Mesenchymal stem cell (in vitro differentiated cells and primary cell): ENCODE results near the gene NAB2. TPM values are rescaled to one million over a fixed set of nuclear protein-coding genes. Genes with fewer than 3 reads are reported as not detected.
A peak's percentile ranks its signal among the peaks of the same experiment; 100 is the strongest.

Experiments
- DNase-seq: peaks from one replicate; pipeline ENCODE4 v3.0.0-alpha.2; 2013
- H2AFZ ChIP-seq: one replicate; pipeline ENCODE4 v1.6.1; 2013; ENCODE audit warnings: low read depth, mild to moderate bottlenecking, control low read depth, inconsistent platforms, low read length, moderate library complexity
- H2AK5ac ChIP-seq: 2 replicates; pipeline ENCODE4 v1.6.1; 2013; ENCODE audit warnings: low read length, moderate library complexity, mild to moderate bottlenecking, inconsistent platforms; ENCODE audit not compliant: severe bottlenecking
- H2BK120ac ChIP-seq: one replicate; pipeline ENCODE4 v1.6.1; 2013; ENCODE audit warnings: low read depth, mild to moderate bottlenecking, inconsistent platforms, low read length, moderate library complexity
- H2BK12ac ChIP-seq, 2 experiments: one replicate each; pipeline ENCODE4 v1.6.1; 2013; ENCODE audit warnings: inconsistent platforms in 2 of 2, low read length in 2 of 2, mild to moderate bottlenecking in 2 of 2, moderate library complexity in 2 of 2, control low read depth in 1 of 2
- H2BK15ac ChIP-seq: one replicate; pipeline ENCODE4 v1.6.1; 2013; ENCODE audit warnings: mild to moderate bottlenecking, low read depth, inconsistent platforms; ENCODE audit not compliant: poor library complexity, severe bottlenecking
- H2BK5ac ChIP-seq: 2 replicates; pipeline ENCODE4 v1.6.1; 2013; ENCODE audit warnings: low read depth, mild to moderate bottlenecking, low read length, control low read depth, inconsistent platforms; ENCODE audit not compliant: poor library complexity, severe bottlenecking
- H3K14ac ChIP-seq, 2 experiments: one replicate each; pipeline ENCODE4 v1.6.1; 2013; ENCODE audit warnings: inconsistent platforms in 2 of 2, low read length in 2 of 2, control low read depth in 1 of 2, mild to moderate bottlenecking in 1 of 2, moderate library complexity in 1 of 2
- H3K18ac ChIP-seq, 2 experiments: one replicate each; pipeline ENCODE4 v1.6.1; 2013; ENCODE audit warnings: inconsistent platforms in 2 of 2, low read length in 2 of 2, control low read depth in 1 of 2, low read depth in 1 of 2, mild to moderate bottlenecking in 1 of 2
- H3K23ac ChIP-seq, 2 experiments: one replicate each; pipeline ENCODE4 v1.6.1; 2013; ENCODE audit warnings: inconsistent platforms in 2 of 2, low read length in 2 of 2, mild to moderate bottlenecking in 2 of 2, moderate library complexity in 2 of 2, control low read depth in 1 of 2
- H3K27ac ChIP-seq: 2 replicates; pipeline ENCODE4 v1.5.1; 2013; ENCODE audit warnings: mild to moderate bottlenecking, moderate library complexity, low read length, control low read depth, inconsistent platforms; ENCODE audit not compliant: poor library complexity, severe bottlenecking
- H3K27me3 ChIP-seq, 2 experiments: 2 replicates each; pipeline versions ENCODE4 v1.6.1 to v1.7.0; 2013; ENCODE audit warnings: low read length in 2 of 2, mild to moderate bottlenecking in 2 of 2, moderate library complexity in 2 of 2, control low read depth in 1 of 2, inconsistent platforms in 1 of 2; ENCODE audit not compliant: control insufficient read depth in 1 of 2, insufficient read depth in 1 of 2
- H3K36me3 ChIP-seq, 2 experiments: 2 replicates each; pipeline versions ENCODE4 v1.6.1 to v1.7.0; 2013; ENCODE audit warnings: low read length in 2 of 2, control low read depth in 1 of 2, inconsistent platforms in 1 of 2, low read depth in 1 of 2, mild to moderate bottlenecking in 1 of 2; ENCODE audit not compliant: insufficient read depth in 2 of 2, control insufficient read depth in 1 of 2
- H3K4ac ChIP-seq, 2 experiments: one replicate each; pipeline ENCODE4 v1.6.1; 2013; ENCODE audit warnings: inconsistent platforms in 2 of 2, low read length in 2 of 2, mild to moderate bottlenecking in 2 of 2, moderate library complexity in 2 of 2, control low read depth in 1 of 2, low read depth in 1 of 2
- H3K4me1 ChIP-seq: 2 replicates; pipeline ENCODE4 v1.6.1; 2013; ENCODE audit warnings: low read depth, low read length, control low read depth; ENCODE audit not compliant: control insufficient read depth, insufficient read depth
- H3K4me2 ChIP-seq: 2 replicates; pipeline ENCODE4 v1.6.1; 2013; ENCODE audit warnings: low read length, mild to moderate bottlenecking, inconsistent platforms; ENCODE audit not compliant: poor library complexity, severe bottlenecking
- H3K4me3 ChIP-seq, 2 experiments: 2 replicates each; pipeline versions ENCODE4 v1.5.1 to v1.7.0; 2013; ENCODE audit warnings: low read length in 2 of 2, mild to moderate bottlenecking in 2 of 2, control low read depth in 1 of 2, low read depth in 1 of 2; ENCODE audit not compliant: insufficient read depth in 1 of 2
- H3K79me1 ChIP-seq: replicated peaks from 2 replicates; pipeline ENCODE4 v1.6.1; 2013; ENCODE audit warnings: mild to moderate bottlenecking, control low read depth, low read length, inconsistent platforms; ENCODE audit not compliant: poor library complexity, severe bottlenecking
- H3K9ac ChIP-seq: 2 replicates; pipeline ENCODE4 v1.7.0; 2013; ENCODE audit warnings: mild to moderate bottlenecking, low read length, moderate library complexity
- H3K9me3 ChIP-seq: 2 replicates; pipeline ENCODE4 v1.7.0; 2013; ENCODE audit warnings: mild to moderate bottlenecking, low read length; ENCODE audit not compliant: control insufficient read depth
- H4K8ac ChIP-seq: one replicate; pipeline ENCODE4 v1.6.1; 2013; ENCODE audit warnings: inconsistent platforms, mild to moderate bottlenecking, low read length, moderate library complexity
- H4K91ac ChIP-seq: one replicate; pipeline ENCODE4 v1.6.1; 2013; ENCODE audit warnings: mild to moderate bottlenecking, low read length, inconsistent platforms
- WGBS: methylation state at CpG from one replicate; pipeline ENCODE4 v1.1.7; 2013; ENCODE audit warnings: mixed read lengths; 5-methylcytosine and 5-hydroxymethylcytosine counted together
- polyA plus RNA-seq, 2 experiments: library from polyadenylated mRNA; stranded (reverse); fragments of 200-250 nt; gene quantifications; one replicate each; pipeline ENCODE4 v1.2.3, GENCODE V29; 2013

Gene NAB2, protein sequence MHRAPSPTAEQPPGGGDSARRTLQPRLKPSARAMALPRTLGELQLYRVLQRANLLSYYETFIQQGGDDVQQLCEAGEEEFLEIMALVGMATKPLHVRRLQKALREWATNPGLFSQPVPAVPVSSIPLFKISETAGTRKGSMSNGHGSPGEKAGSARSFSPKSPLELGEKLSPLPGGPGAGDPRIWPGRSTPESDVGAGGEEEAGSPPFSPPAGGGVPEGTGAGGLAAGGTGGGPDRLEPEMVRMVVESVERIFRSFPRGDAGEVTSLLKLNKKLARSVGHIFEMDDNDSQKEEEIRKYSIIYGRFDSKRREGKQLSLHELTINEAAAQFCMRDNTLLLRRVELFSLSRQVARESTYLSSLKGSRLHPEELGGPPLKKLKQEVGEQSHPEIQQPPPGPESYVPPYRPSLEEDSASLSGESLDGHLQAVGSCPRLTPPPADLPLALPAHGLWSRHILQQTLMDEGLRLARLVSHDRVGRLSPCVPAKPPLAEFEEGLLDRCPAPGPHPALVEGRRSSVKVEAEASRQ
- polyA plus RNA-seq (2013, experiment 1 of 2), result 28.9 TPM
- 27.0 TPM for polyA plus RNA-seq (2013, experiment 2 of 2)

DNA sequence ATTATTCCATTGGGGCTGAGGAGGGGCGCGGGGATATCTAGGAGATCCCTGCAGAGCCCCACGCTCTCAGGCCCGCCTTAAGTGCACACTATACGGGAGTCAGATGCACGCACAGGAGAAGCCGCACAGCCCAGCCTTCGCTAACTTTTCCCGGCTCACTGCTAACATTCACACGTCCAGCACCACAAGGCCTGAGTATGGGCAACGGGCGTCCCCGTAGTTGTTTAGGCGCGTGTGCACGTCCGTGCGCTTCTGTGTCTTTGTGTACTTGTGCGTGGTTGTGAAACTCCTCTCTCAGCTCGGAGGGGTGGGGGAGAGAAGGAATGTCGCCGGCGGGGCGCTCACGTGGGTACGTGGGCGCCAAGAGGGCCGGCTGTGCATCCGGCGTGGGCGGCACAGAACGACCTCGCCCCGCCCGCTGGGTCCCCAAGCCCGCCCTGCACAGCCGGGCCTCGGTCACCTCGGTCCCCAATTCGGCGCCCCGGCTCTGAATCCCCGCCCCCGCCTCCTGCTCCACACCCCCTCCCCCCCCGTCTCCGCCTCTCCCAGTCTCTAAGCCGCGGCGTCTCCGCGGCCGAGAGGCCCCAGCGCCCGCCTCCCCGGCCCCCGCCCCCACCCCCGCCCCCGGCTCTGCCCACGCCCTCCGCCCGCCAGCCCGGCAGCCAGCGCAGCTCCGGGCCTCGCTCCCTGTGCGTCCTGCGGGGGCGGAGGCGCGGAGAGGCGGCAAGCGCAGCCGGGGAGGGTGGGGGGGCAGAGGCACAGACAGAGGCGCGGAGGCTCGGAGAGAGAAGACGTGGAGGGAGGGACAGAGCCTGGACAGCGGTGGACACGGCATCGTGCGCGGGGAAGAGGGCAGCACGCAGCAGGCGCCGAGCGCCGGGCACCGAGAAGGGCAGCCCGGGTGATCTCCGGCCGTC is at the start of gene NAB2:
Gene NAB2 (plus strand): TSS at position 761 of the 917 bp plus-strand sequence. CDS start 158 bp downstream, outside the sequence.
- Histone ChIP-seq H2BK5ac (peak within 1 kb of the TSS; percentile 63), H2AFZ (no peak within 1 kb of the TSS), H3K9me3 (no peaks in the 10 kb centered on the region), H4K8ac (peak within 1 kb of the TSS; percentile 80), H2BK12ac (peak within 1 kb of the TSS; percentile 82 to 93), H2BK15ac (peak within 1 kb of the TSS; percentile 92), H3K27me3 (no peaks in the 10 kb centered on the region), H3K23ac (peak within 1 kb of the TSS in 1 of 2 experiments; percentile 95), H3K14ac (peak within 1 kb of the TSS; percentile 70 to 99), H2BK120ac (peak within 1 kb of the TSS; percentile 98), H3K18ac (peak within 1 kb of the TSS; percentile 97 to 100), H4K91ac (peak within 1 kb of the TSS; percentile 94), H3K27ac (peak within 1 kb of the TSS; percentile 87), H3K79me1 (peaks cover 18% of the 10 kb centered on the region), H2AK5ac (no peak within 1 kb of the TSS), H3K4me1 (peaks cover 20% of the 10 kb centered on the region), H3K4me3 (peak within 1 kb of the TSS; percentile 85 to 90), H3K9ac (peak within 1 kb of the TSS; percentile 97), H3K4ac (peak within 1 kb of the TSS; percentile 94 to 100), H3K36me3 (peaks cover 25 to 32% of the 10 kb centered on the region in 2 experiments), H3K4me2 (peak within 1 kb of the TSS; percentile 84)
- under 1% methylated on average over 48 of the region's 91 CpGs for WGBS
- peak; percentile 99 for DNase-seq

DNA sequence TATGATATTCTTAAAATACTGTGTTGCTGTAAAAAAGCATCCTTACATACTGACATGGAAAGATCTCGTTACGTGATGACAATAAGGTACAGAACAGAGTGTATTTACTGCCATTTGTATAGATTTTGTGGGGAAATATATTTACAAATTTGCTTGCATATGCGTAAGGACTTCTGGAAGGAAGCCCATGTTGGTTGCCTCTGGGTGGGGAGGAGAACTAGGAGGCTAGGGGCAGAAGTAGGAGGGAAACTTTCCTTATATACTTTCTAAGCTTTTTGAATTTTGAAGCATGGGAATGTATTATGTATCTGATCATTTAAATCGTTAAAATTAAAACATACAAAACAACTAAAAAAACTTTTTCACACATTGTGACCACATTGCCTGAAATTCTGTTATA is 48.7 kb upstream of the NAB2 start:
- Histone ChIP-seq H3K9me3 (no peaks in the 10 kb centered on the region), H3K27me3 (peaks cover 82 to 99% of the 10 kb centered on the region in 2 experiments), H2AK5ac (no peak overlapping the region), H2BK5ac (no peak overlapping the region), H3K4me2 (no peak overlapping the region), H3K23ac (no peak overlapping the region), H2BK120ac (no peak overlapping the region), H3K27ac (no peak overlapping the region), H3K4me3 (no peak overlapping the region), H3K14ac (no peak overlapping the region), H3K4me1 (no peaks in the 10 kb centered on the region), H4K91ac (no peak overlapping the region), H2BK15ac (no peak overlapping the region), H2BK12ac (no peak overlapping the region), H3K4ac (no peak overlapping the region), H2AFZ (no peak overlapping the region), H3K79me1 (no peaks in the 10 kb centered on the region), H4K8ac (no peak overlapping the region), H3K9ac (no peak overlapping the region), H3K18ac (no peak overlapping the region), H3K36me3 (no peaks in the 10 kb centered on the region)
- DNase-seq, result no peak
- WGBS, result 86% methylated on average over 3 of the region's 4 CpGs

DNA sequence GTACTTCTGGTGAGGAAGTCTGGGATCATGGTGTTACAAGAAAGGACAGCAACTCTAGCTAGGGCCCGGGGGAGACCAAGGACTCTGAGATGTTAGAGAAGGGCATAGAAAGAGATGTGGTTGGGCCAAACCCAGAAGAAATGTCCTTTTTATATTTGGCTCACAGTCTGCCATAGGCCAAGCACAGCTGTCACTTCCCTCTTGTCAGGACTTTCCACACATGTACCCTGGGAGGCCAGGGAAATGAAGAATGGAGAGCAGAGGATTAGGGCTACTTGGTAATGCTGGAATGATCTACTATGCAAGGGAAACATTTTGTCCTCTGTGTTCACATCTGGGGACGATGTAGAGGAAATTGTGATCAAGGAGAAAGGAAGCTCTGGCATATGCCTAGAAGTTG is 48.2 kb upstream of the NAB2 start:
- Histone ChIP-seq H2AK5ac (no peak overlapping the region), H3K79me1 (no peaks in the 10 kb centered on the region), H3K4me1 (no peaks in the 10 kb centered on the region), H3K9ac (no peak overlapping the region), H2AFZ (no peak overlapping the region), H3K18ac (no peak overlapping the region), H3K27me3 (peaks cover 81 to 99% of the 10 kb centered on the region in 2 experiments), H4K8ac (no peak overlapping the region), H2BK5ac (no peak overlapping the region), H2BK120ac (no peak overlapping the region), H4K91ac (no peak overlapping the region), H2BK15ac (no peak overlapping the region), H3K9me3 (no peaks in the 10 kb centered on the region), H3K4me3 (no peak overlapping the region), H3K27ac (no peak overlapping the region), H3K14ac (no peak overlapping the region), H3K4me2 (no peak overlapping the region), H3K23ac (no peak overlapping the region), H3K4ac (no peak overlapping the region), H2BK12ac (no peak overlapping the region), H3K36me3 (no peaks in the 10 kb centered on the region)
- no peak for DNase-seq
- WGBS, result 77% methylated on average over 2 of the region's 2 CpGs
